ENCODE results near the gene OR6C76. TPM values are rescaled to one million over a fixed set of nuclear protein-coding genes. Genes with fewer than 3 reads are reported as not detected.
"Not testable (repeated sequence)": the region's sequence is repeated elsewhere in the genome, so short reads cannot be mapped to it uniquely, and the experiment has no call there.

OR6C76 gene
- total RNA-seq, 4 donors from 2014 or later, result not detected

GRCh38 chr12:55407866-55408265 is 18.2 kb upstream of the OR6C76 start:
- TF ChIP-seq, protein P1, sequence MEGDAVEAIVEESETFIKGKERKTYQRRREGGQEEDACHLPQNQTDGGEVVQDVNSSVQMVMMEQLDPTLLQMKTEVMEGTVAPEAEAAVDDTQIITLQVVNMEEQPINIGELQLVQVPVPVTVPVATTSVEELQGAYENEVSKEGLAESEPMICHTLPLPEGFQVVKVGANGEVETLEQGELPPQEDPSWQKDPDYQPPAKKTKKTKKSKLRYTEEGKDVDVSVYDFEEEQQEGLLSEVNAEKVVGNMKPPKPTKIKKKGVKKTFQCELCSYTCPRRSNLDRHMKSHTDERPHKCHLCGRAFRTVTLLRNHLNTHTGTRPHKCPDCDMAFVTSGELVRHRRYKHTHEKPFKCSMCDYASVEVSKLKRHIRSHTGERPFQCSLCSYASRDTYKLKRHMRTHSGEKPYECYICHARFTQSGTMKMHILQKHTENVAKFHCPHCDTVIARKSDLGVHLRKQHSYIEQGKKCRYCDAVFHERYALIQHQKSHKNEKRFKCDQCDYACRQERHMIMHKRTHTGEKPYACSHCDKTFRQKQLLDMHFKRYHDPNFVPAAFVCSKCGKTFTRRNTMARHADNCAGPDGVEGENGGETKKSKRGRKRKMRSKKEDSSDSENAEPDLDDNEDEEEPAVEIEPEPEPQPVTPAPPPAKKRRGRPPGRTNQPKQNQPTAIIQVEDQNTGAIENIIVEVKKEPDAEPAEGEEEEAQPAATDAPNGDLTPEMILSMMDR (IDR thresholded peaks at IDR 0.05), result no peak
- TF ChIP-seq POLR2A (IDR thresholded peaks at IDR 0.05; ENCODE audit: low read depth), result no peak
- no peak for TF ChIP-seq POLR2AphosphoS5 (IDR thresholded peaks at IDR 0.05)
- no peak for TF ChIP-seq EP300 (IDR thresholded peaks at IDR 0.05)
- Histone ChIP-seq H3K9me3 (peaks cover 0 to 13% (median 3%) of the 10 kb centered on the region in 4 donors), H3K36me3 (no peaks in the 10 kb centered on the region), H3K27me3 (no peaks in the 10 kb centered on the region), H3K4me1 (no peaks in the 10 kb centered on the region), H3K27ac (replicated peaks in 1 of 4) (no peak overlapping the region), H3K4me3 (no peak overlapping the region)
- DNase-seq (ENCODE audit: extremely low spot score), result no peak
- intact Hi-C loops (cut with DNase I), result no loop called here
- 61% methylated on average over 1 of the region's 1 CpG for WGBS

DNA sequence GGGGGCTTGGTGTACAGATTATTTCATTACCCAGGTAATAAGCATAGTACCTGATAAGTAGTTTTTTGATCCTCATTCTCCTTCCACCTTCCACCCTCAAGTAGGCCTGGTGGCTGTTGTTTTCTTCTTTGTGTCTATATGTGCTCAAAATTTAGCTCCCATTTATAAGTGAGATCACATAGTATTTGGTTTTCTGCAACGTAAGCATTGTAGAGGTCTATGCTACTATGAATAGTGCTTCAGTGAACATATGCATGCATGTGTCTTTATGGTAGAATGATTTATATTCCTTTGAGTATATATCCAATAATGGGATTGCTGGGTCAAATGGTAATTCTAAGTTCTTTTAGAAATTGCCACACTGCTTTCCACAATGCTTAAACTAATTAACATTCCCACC is 16.9 kb upstream of the OR6C76 start:
- DNase-seq (ENCODE audit: extremely low spot score); H3K36me3 ChIP-seq; H3K27me3 ChIP-seq; H3K4me1 ChIP-seq; H3K4me3 ChIP-seq; H3K27ac ChIP-seq (replicated peaks in 1 of 4); intact Hi-C loops (cut with DNase I): not testable (repeated sequence)
- 96% methylated on average over 1 of the region's 1 CpG for WGBS
- H3K9me3 ChIP-seq, result peaks cover 0 to 13% (median 3%) of the 10 kb centered on the region in 4 donors

GRCh38 chr12:55412138-55412537 is 13.9 kb upstream of the OR6C76 start:
- 96% methylated on average over 15 of the region's 15 CpGs for WGBS
- H3K27ac ChIP-seq (replicated peaks in 1 of 4); H3K4me1 ChIP-seq; DNase-seq (ENCODE audit: extremely low spot score); H3K4me3 ChIP-seq; H3K27me3 ChIP-seq; H3K36me3 ChIP-seq; intact Hi-C loops (cut with DNase I): not testable (repeated sequence)
- H3K9me3 ChIP-seq, result peaks cover 0 to 13% (median 2%) of the 10 kb centered on the region in 4 donors

GRCh38 chr12:55413498-55414388 is 12.3 kb upstream of the OR6C76 start:
- H3K36me3 ChIP-seq; H3K4me3 ChIP-seq; intact Hi-C loops (cut with DNase I); H3K4me1 ChIP-seq; H3K27me3 ChIP-seq; H3K27ac ChIP-seq (replicated peaks in 1 of 4); H3K9me3 ChIP-seq; DNase-seq (ENCODE audit: extremely low spot score): not testable (repeated sequence)
- WGBS, result 95% methylated on average over 4 of the region's 6 CpGs

DNA sequence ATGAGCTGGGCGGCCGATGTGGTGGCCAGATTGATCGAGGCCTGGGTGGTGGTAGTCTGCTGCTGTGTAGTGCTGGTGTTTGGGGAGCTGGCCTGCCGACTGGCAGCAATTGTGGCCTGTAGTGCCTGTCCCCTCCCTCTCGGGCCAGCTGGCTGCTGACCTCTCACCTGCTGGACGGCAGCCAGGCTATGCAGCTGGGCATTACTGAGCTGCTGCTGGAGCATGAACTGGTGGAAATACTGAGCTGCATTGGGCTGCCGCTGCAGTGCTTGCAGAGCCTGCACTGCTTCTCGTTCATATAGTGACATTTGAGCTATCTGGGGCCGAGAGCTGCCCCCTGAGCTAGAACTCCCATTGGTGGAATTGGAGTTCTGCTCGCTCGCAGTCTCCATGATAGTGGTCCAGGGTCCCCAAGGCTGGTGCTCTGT is 11.6 kb upstream of the OR6C76 start:
- DNase-seq (ENCODE audit: extremely low spot score); H3K27me3 ChIP-seq; H3K4me1 ChIP-seq; H3K27ac ChIP-seq (replicated peaks in 1 of 4); intact Hi-C loops (cut with DNase I); H3K36me3 ChIP-seq; H3K9me3 ChIP-seq: not testable (repeated sequence)
- 96% methylated on average over 3 of the region's 11 CpGs for WGBS
- H3K4me3 ChIP-seq, result peak overlapping the region in 1 of 4 donors; percentile 20

DNA sequence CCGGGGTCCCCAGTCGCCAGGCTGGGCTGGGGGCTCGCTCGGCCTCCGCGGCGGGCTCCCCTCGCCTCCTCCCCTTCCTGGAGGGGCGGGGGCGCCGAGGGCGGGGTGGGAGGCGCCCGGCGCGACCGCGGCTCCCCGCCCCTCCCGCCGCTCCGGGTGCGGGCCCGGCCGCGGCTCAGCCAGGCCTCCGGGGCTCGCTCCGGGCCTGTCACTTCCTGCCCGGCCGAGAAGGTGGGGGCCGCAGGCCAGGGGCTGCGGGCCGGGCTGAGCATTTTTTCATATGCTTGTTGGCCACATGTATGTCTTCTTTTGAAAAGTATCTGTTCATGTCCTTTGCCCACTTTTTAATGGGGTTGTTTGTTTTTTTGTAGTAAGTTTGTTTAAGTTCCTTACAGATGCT is 11.2 kb upstream of the OR6C76 start:
- intact Hi-C loops (cut with DNase I); H3K9me3 ChIP-seq: not testable (repeated sequence)

DNA sequence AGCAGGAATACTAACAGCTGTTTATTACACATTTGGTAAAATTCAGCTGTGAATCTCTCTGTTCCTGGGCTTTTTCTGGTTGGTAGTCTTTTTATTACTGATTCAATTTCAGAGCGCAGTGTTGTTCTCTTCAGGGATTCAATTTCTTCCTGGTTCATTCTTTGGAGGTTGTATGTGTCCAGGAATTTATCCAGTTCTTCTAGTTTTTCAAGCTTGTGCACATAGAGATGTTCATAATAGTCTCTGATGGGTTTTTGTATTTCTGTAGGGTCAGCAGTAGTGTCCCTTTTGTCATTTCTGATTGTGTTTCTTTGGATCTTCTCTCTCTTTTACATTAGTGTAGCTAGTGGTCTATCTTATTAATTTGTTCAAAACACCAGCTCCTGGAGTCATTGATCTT is 9.1 kb upstream of the OR6C76 start:
- H3K4me1 ChIP-seq, result no peaks in the 10 kb centered on the region
- H3K27me3 ChIP-seq, result peaks cover 0 to 8% (median 0%) of the 10 kb centered on the region in 4 donors
- 95% methylated on average over 1 of the region's 1 CpG for WGBS
- no peaks in the 10 kb centered on the region for H3K9me3 ChIP-seq
- DNase-seq (ENCODE audit: extremely low spot score), result no peak
- intact Hi-C loops (cut with DNase I), result no loop called here
- no peak overlapping the region for H3K4me3 ChIP-seq
- H3K36me3 ChIP-seq, result no peaks in the 10 kb centered on the region
- no peak overlapping the region for H3K27ac ChIP-seq (replicated peaks in 1 of 4)
- TF ChIP-seq POLR2A (IDR thresholded peaks at IDR 0.05; ENCODE audit: low read depth), result no peak
- TF ChIP-seq, protein P1 (IDR thresholded peaks at IDR 0.05), result no peak
- TF ChIP-seq EP300 (IDR thresholded peaks at IDR 0.05), result no peak
- no peak for TF ChIP-seq POLR2AphosphoS5 (IDR thresholded peaks at IDR 0.05)

More for the DNA sequence above, 11.2 kb upstream of the OR6C76 start:
- DNase-seq (ENCODE audit: extremely low spot score); H3K27me3 ChIP-seq; H3K4me1 ChIP-seq; H3K36me3 ChIP-seq; H3K27ac ChIP-seq (replicated peaks in 1 of 4): not testable (repeated sequence)
- peak overlapping the region in 1 of 4 donors; percentile 20 for H3K4me3 ChIP-seq
- WGBS, result 0% methylated on average over 7 of the region's 34 CpGs

All from esophagus muscularis mucosa (tissue), 4 donors.